ENCODE results near the gene IGFBP4.
"Not testable (repeated sequence)": the region's sequence is repeated elsewhere in the genome, so short reads cannot be mapped to it uniquely, and the experiment has no call there.

Gene IGFBP4

GRCh38 chr17:40443196-40443987, at the start of gene IGFBP4:
Gene IGFBP4 (plus strand): TSS chr17:40443450. CDS start chr17:40443736, 286 bp downstream.
- DNase-seq = peak; percentile 85

- DNase-seq = peak; percentile 57
These were observed 44.1 kb upstream of the IGFBP4 start for GRCh38 chr17:40399185-40399584.

GRCh38 chr17:40402668-40403067, 40.6 kb upstream of the IGFBP4 start:
- no peak for DNase-seq

GRCh38 chr17:40404003-40404402, 39.2 kb upstream of the IGFBP4 start:
- DNase-seq = no peak

- no peak for DNase-seq
These were observed 35.8 kb upstream of the IGFBP4 start for GRCh38 chr17:40407460-40407859.

- DNase-seq = not testable (repeated sequence)
These were observed 33.7 kb upstream of the IGFBP4 start for GRCh38 chr17:40409540-40409939.

GRCh38 chr17:40410082-40410481, 33.2 kb upstream of the IGFBP4 start:
- no peak for DNase-seq

GRCh38 chr17:40411821-40412220, 31.4 kb upstream of the IGFBP4 start:
- DNase-seq = no peak

GRCh38 chr17:40412880-40413279, 30.4 kb upstream of the IGFBP4 start:
- no peak for DNase-seq

GRCh38 chr17:40414312-40414711, 28.9 kb upstream of the IGFBP4 start:
- DNase-seq = not testable (repeated sequence)

- peak; percentile 41 for DNase-seq
These were observed 27.9 kb upstream of the IGFBP4 start for GRCh38 chr17:40415390-40415789.

- no peak for DNase-seq
These were observed 26.6 kb upstream of the IGFBP4 start for GRCh38 chr17:40416671-40417070.

- no peak for DNase-seq
These were observed 26.0 kb upstream of the IGFBP4 start for GRCh38 chr17:40417258-40417608.

GRCh38 chr17:40417609-40418427, 25.4 kb upstream of the IGFBP4 start, which contains the start of gene TOP2A:
Gene TOP2A (minus strand): TSS chr17:40417896. CDS start chr17:40417791, 105 bp downstream.
- DNase-seq = peak; percentile 100

- no peak for DNase-seq
These were observed 24.9 kb upstream of the IGFBP4 start for GRCh38 chr17:40418428-40418706.

GRCh38 chr17:40419559-40420331, 23.5 kb upstream of the IGFBP4 start:
- DNase-seq = no peak

- no peak for DNase-seq
These were observed 20.1 kb upstream of the IGFBP4 start for GRCh38 chr17:40422990-40423633.

GRCh38 chr17:40425741-40426140, 17.5 kb upstream of the IGFBP4 start:
- DNase-seq = no peak

GRCh38 chr17:40427002-40427491, 16.2 kb upstream of the IGFBP4 start:
- no peak for DNase-seq

- no peak for DNase-seq
These were observed 12.7 kb upstream of the IGFBP4 start for GRCh38 chr17:40430272-40431230.

GRCh38 chr17:40431231-40431602, 12.0 kb upstream of the IGFBP4 start:
- no peak for DNase-seq

Data from retina (tissue), 1 donor.